SK-N-SH treated with all-trans-retinoic acid at 6 μM for 48 hours (cell line): Measurements from ENCODE around the gene RASAL2.

Experiments used
- ARNTL ChIP-seq: fragments of 450-650 bp; formaldehyde crosslinking; IDR thresholded peaks from 2 replicates; pipeline ENCODE4 v1.5.0; 2020; ENCODE audit warnings: low read depth, mild to moderate bottlenecking, moderate library complexity, borderline replicate concordance
- BACH2 ChIP-seq: fragments of 250-450 bp; sonication (Bioruptor Pico); IDR thresholded peaks from 2 replicates; pipeline ENCODE4 v1.9.0; 2021; ENCODE audit warnings: mild to moderate bottlenecking, borderline replicate concordance
- RARB ChIP-seq: fragments of 250-450 bp; sonication (Bioruptor Pico); IDR thresholded peaks from 2 replicates; pipeline ENCODE4 v1.8.0; 2021; ENCODE audit warnings: mild to moderate bottlenecking, moderate library complexity
- ZC3H10 ChIP-seq: fragments of 250-450 bp; sonication (Bioruptor Pico); IDR thresholded peaks from 2 replicates; pipeline ENCODE4 v1.5.1; 2021; ENCODE audit warnings: mild to moderate bottlenecking, moderate library complexity
- ZFP3 ChIP-seq: fragments of 250-450 bp; sonication (Bioruptor Pico); IDR thresholded peaks from 2 replicates; pipeline ENCODE4 v1.5.0; 2020; ENCODE audit warnings: mild to moderate bottlenecking, moderate library complexity
- ZFP30 ChIP-seq: fragments of 450-650 bp; formaldehyde crosslinking; IDR thresholded peaks from 2 replicates; pipeline ENCODE4 v1.5.0; 2022; ENCODE audit warnings: mild to moderate bottlenecking, moderate library complexity
- ZNF565 ChIP-seq: fragments of 450-650 bp; formaldehyde crosslinking; conservative IDR thresholded peaks from 2 replicates; pipeline ENCODE4 v1.5.0; 2020; ENCODE audit warnings: low read depth, mild to moderate bottlenecking, moderate library complexity
- ZNF8 ChIP-seq: fragments of 450-650 bp; formaldehyde crosslinking; IDR thresholded peaks from 2 replicates; pipeline ENCODE4 v1.5.0; 2020; ENCODE audit warnings: mild to moderate bottlenecking, moderate library complexity

- no peak for TF ChIP-seq ZNF565
- TF ChIP-seq ZC3H10 (CRISPR knock-in tag), result no peak
- no peak for TF ChIP-seq ARNTL (CRISPR knock-in tag)
- TF ChIP-seq BACH2, result no peak
- TF ChIP-seq ZFP30 (CRISPR knock-in tag), result no peak
- no peak for TF ChIP-seq ZFP3 (CRISPR knock-in tag)
- no peak for TF ChIP-seq RARB (CRISPR knock-in tag)
- TF ChIP-seq ZNF8 (CRISPR knock-in tag), result no peak
Observed at GRCh38 chr1:178126261-178126660, 32.4 kb downstream of the RASAL2 start.
